ENCODE results near the gene TREML2. TPM values are rescaled to one million over a fixed set of nuclear protein-coding genes. Genes with fewer than 3 reads are reported as not detected.
"Not testable (repeated sequence)": the region's sequence is repeated elsewhere in the genome, so short reads cannot be mapped to it uniquely, and the experiment has no call there.

The TREML2 gene
- total RNA-seq, 4 donors from 2014 or later: 0.66 TPM; not detected in 3

DNA sequence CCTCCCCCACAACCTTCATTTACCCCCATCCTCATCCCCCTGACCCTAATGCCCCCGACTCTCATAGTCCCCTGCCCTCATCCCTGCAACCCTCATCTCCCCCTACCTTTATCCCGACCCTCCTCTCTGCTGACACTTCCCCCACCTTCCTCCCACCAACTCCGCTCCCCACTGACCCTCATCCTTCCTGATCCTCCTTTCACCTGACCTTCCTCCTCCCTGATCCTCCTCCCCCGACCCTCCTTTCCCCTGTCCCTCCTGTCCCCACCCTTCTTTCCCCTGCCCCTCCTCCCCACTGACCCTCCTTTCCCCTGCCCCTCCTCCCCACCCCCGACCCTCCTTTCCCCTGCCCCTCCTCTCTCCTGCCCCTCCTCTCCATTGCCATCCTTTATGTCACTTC lies 7.1 kb downstream of the TREML2 start:
- H3K4me1 ChIP-seq: no peaks in the 10 kb centered on the region
- H3K36me3 ChIP-seq: no peaks in the 10 kb centered on the region
- no peak overlapping the region for H3K27ac ChIP-seq (replicated peaks in 1 of 4)
- no peak overlapping the region for H3K4me3 ChIP-seq
- WGBS: 66% methylated on average over 5 of the region's 5 CpGs
- peaks cover 0 to 15% (median 11%) of the 10 kb centered on the region in 4 donors for H3K9me3 ChIP-seq
- intact Hi-C loops (cut with DNase I): no loop called here
- DNase-seq (ENCODE audit: extremely low spot score): peak; percentile 72
- peaks cover 0 to 44% (median 0%) of the 10 kb centered on the region in 4 donors for H3K27me3 ChIP-seq
- TF ChIP-seq EP300 (IDR thresholded peaks at IDR 0.05) (no peak), POLR2A (IDR thresholded peaks at IDR 0.05; ENCODE audit: low read depth) (no peak), POLR2AphosphoS5 (IDR thresholded peaks at IDR 0.05) (no peak)
- TF ChIP-seq, protein P1, sequence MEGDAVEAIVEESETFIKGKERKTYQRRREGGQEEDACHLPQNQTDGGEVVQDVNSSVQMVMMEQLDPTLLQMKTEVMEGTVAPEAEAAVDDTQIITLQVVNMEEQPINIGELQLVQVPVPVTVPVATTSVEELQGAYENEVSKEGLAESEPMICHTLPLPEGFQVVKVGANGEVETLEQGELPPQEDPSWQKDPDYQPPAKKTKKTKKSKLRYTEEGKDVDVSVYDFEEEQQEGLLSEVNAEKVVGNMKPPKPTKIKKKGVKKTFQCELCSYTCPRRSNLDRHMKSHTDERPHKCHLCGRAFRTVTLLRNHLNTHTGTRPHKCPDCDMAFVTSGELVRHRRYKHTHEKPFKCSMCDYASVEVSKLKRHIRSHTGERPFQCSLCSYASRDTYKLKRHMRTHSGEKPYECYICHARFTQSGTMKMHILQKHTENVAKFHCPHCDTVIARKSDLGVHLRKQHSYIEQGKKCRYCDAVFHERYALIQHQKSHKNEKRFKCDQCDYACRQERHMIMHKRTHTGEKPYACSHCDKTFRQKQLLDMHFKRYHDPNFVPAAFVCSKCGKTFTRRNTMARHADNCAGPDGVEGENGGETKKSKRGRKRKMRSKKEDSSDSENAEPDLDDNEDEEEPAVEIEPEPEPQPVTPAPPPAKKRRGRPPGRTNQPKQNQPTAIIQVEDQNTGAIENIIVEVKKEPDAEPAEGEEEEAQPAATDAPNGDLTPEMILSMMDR (IDR thresholded peaks at IDR 0.05): no peak

DNA sequence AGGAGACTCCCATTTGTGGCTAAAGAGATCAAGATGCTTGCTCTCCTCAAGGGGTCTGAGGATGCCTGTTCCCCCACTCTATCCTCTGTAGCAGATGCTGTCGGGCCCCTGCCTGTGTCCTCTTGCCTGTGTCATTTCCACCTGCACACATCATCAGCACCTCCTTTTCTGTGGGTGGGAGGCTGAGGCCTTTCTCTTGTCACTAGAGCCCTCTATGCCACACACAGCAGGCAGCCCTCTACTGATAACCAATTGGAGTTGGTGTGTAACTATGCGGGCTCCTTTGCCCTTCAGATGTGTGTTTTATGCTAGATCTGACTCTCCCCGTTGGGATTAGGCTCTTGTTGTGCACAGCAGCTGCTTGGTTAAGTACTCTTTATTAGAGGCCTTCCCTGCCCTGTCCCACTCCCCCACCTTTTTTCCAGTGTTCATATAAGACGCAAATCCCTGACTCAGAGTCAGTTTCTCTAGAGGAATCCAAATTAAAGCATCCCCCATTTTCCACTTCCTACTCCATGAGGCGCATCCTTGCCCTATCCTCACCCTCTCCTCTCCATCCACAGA lies 7.7 kb downstream of the TREML2 start:
- intact Hi-C loops (cut with DNase I): no loop called here
- Histone ChIP-seq H3K27ac (replicated peaks in 1 of 4) (no peak overlapping the region), H3K27me3 (peaks cover 0 to 44% (median 0%) of the 10 kb centered on the region in 4 donors), H3K4me1 (no peaks in the 10 kb centered on the region), H3K9me3 (peaks cover 0 to 15% (median 11%) of the 10 kb centered on the region in 4 donors), H3K4me3 (no peak overlapping the region), H3K36me3 (no peaks in the 10 kb centered on the region)
- DNase-seq (ENCODE audit: extremely low spot score): no peak
- WGBS: 79% methylated on average over 5 of the region's 5 CpGs
- no peak for TF ChIP-seq EP300 (IDR thresholded peaks at IDR 0.05)
- TF ChIP-seq, protein P1 (IDR thresholded peaks at IDR 0.05): no peak
- TF ChIP-seq POLR2A (IDR thresholded peaks at IDR 0.05; ENCODE audit: low read depth): no peak
- TF ChIP-seq POLR2AphosphoS5 (IDR thresholded peaks at IDR 0.05): no peak

- H3K27ac ChIP-seq (replicated peaks in 1 of 4): no peak overlapping the region
- H3K4me1 ChIP-seq: no peaks in the 10 kb centered on the region
- H3K9me3 ChIP-seq: peaks cover 0 to 15% (median 11%) of the 10 kb centered on the region in 4 donors
- no CpG with 5 or more reads among the region's 6 CpGs for WGBS
- H3K4me3 ChIP-seq: no peak overlapping the region
- H3K36me3 ChIP-seq: no peaks in the 10 kb centered on the region
- DNase-seq (ENCODE audit: extremely low spot score): no peak
- intact Hi-C loops (cut with DNase I): no loop called here
- TF ChIP-seq, protein P1 (IDR thresholded peaks at IDR 0.05): peak in 1 of 3 experiments; percentile 5
- no peak for TF ChIP-seq POLR2A (IDR thresholded peaks at IDR 0.05; ENCODE audit: low read depth)
- TF ChIP-seq EP300 (IDR thresholded peaks at IDR 0.05): no peak
- peaks cover 0 to 44% (median 0%) of the 10 kb centered on the region in 4 donors for H3K27me3 ChIP-seq
These were observed 9.4 kb downstream of the TREML2 start for GRCh38 chr6:41191569-41191968.

GRCh38 chr6:41190791-41191190 lies 10.2 kb downstream of the TREML2 start:
- intact Hi-C loops (cut with DNase I): no loop called here
- Histone ChIP-seq H3K27me3 (peaks cover 0 to 38% (median 0%) of the 10 kb centered on the region in 4 donors), H3K4me3 (no peak overlapping the region), H3K36me3 (no peaks in the 10 kb centered on the region), H3K4me1 (no peaks in the 10 kb centered on the region), H3K27ac (replicated peaks in 1 of 4) (no peak overlapping the region), H3K9me3 (peaks cover 0 to 15% (median 11%) of the 10 kb centered on the region in 4 donors)
- DNase-seq (ENCODE audit: extremely low spot score): no peak
- WGBS: 77% methylated on average over 3 of the region's 3 CpGs
- TF ChIP-seq POLR2A (IDR thresholded peaks at IDR 0.05; ENCODE audit: low read depth): no peak
- TF ChIP-seq EP300 (IDR thresholded peaks at IDR 0.05): no peak

DNA sequence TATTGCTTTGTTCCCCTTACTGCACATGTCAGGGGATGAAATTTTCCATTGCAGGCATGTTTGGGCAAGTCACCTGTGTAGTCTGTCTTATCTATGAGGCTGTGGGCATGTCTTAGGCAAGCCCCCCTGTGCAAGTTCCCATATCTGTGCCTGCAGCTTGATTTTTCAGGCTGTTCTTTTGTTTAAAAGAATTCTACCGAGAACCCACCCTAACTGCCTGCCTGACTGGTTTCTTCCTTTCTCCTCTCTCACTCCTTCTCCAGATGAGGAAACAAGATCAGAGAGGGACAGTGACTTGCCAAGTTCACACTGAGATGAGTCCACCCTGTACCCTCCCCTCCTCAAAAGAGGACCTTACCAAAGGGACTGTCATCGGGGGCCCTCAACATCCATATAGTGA lies 11.0 kb downstream of the TREML2 start:
- peak; percentile 39 for DNase-seq (ENCODE audit: extremely low spot score)

GRCh38 chr6:41189046-41189445 lies 11.9 kb downstream of the TREML2 start:
- Histone ChIP-seq H3K9me3 (peaks cover 0 to 15% (median 11%) of the 10 kb centered on the region in 4 donors), H3K27me3 (peaks cover 0 to 20% (median 0%) of the 10 kb centered on the region in 4 donors)
- H3K27ac ChIP-seq (replicated peaks in 1 of 4); H3K36me3 ChIP-seq; H3K4me1 ChIP-seq; H3K4me3 ChIP-seq; DNase-seq (ENCODE audit: extremely low spot score); intact Hi-C loops (cut with DNase I): not testable (repeated sequence)

More for the DNA sequence above, 11.0 kb downstream of the TREML2 start:
- TF ChIP-seq POLR2AphosphoS5 (IDR thresholded peaks at IDR 0.05) (no peak), EP300 (IDR thresholded peaks at IDR 0.05) (no peak), POLR2A (IDR thresholded peaks at IDR 0.05; ENCODE audit: low read depth) (no peak)
- TF ChIP-seq, protein P1 (IDR thresholded peaks at IDR 0.05): no peak
- no peak overlapping the region for H3K4me3 ChIP-seq
- intact Hi-C loops (cut with DNase I): no loop called here
- WGBS: 96% methylated on average over 2 of the region's 2 CpGs
- no peak overlapping the region for H3K27ac ChIP-seq (replicated peaks in 1 of 4)
- H3K27me3 ChIP-seq: peaks cover 0 to 29% (median 0%) of the 10 kb centered on the region in 4 donors
- no peaks in the 10 kb centered on the region for H3K4me1 ChIP-seq
- H3K36me3 ChIP-seq: no peaks in the 10 kb centered on the region
- peaks cover 0 to 15% (median 11%) of the 10 kb centered on the region in 4 donors for H3K9me3 ChIP-seq
